ENCODE measurements around the gene ERCC6L2.

ERCC6L2 gene

DNA sequence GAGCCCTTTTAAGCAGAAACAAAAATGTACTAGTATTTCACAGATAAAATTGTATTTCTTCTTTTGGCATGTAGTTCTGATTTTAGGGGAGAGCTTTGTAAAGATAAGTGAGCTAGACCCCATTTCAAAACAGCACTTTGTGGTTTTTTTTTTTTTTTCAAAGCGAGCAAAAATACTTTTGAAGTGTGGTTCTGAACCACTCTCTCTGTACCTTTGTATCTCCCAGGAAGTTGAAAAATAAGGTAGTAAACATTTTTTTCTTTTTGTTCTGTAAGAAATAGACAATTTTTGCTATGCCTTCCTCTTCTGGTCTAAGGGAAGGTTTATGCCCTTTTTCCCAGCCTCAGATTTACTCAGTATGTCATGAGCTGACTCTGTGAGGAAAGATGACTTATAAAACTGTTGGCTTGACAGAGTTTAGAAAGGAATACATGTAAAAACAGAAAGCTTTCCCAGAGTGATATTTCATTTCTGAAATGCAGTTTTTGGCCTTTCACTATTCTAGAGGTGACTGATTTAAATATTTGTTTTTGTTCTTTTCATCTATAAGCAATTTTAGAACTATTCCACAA lies 12.5 kb downstream of the ERCC6L2 start:
- H3K4me1 Mint-ChIP-seq (ENCODE audit: low read depth), result peaks cover 76% of the 10 kb centered on the region
- no peak for DNase-seq
- peaks cover 4% of the 10 kb centered on the region for H3K9me3 Mint-ChIP-seq
- no peaks in the 10 kb centered on the region for H3K27me3 Mint-ChIP-seq
- H3K36me3 Mint-ChIP-seq (ENCODE audit: low read depth), result peaks cover 64% of the 10 kb centered on the region
- H3K4me3 Mint-ChIP-seq, result peak overlapping the region; percentile 42
- peak overlapping the region; percentile 78 for H3K27ac Mint-ChIP-seq

DNA sequence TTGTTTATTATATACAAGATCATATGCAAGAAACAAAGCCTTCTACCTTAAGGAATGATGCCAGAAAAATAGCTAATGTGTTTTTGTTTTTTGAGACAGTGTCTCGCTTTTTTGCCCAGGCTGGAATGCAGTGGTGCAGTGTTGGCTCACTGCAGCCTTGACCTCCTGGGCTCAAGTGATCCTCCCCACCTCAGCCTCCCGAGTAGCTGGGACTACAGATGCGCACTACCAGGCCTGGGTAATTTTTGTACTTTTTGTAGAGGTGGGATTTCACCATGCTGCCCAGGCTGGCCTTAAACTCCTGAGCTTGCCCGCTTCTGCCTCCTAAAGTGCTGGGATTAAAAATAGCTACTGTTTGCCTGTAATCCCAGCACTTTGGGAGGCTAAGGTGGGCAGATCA lies 15.1 kb downstream of the ERCC6L2 start:
- Mint-ChIP-seq H3K4me1 (ENCODE audit: low read depth) (peaks cover 67% of the 10 kb centered on the region), H3K9me3 (peaks cover 12% of the 10 kb centered on the region), H3K4me3 (no peak overlapping the region), H3K27ac (peak overlapping the region; percentile 44), H3K27me3 (no peaks in the 10 kb centered on the region), H3K36me3 (ENCODE audit: low read depth) (peaks cover 54% of the 10 kb centered on the region)
- no peak for DNase-seq

DNA sequence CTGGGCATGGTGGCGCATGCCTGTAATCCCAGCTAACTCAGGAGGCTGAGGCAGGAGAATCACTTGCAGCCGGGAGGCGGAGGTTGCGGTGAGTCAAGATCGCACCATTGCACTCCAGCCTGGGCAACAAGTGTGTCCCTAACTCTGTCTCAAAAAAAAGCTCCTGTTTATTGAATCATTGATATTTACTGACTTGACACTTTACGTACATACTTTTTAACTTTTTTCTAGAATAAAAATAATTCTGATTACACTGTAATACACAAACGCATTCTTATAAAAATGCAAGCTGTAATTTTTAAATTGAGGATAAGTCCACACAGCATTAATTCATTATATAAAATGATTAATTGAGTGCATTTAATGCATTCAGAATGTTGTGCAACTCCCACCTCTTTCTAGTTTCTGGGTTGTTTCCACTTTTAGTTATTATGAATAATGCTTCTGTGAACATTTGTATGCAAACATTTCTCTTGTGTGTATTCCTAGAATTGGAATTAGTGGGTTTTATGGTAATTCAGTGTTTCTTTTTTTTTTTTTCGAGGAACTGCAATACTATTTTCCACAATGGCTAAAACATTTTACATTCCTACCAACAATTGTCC lies 15.7 kb downstream of the ERCC6L2 start:
- Mint-ChIP-seq H3K27me3 (no peaks in the 10 kb centered on the region), H3K4me3 (no peak overlapping the region), H3K27ac (peak overlapping the region; percentile 11), H3K4me1 (ENCODE audit: low read depth) (peaks cover 65% of the 10 kb centered on the region), H3K36me3 (ENCODE audit: low read depth) (peaks cover 53% of the 10 kb centered on the region), H3K9me3 (peaks cover 14% of the 10 kb centered on the region)
- no peak for DNase-seq

DNA sequence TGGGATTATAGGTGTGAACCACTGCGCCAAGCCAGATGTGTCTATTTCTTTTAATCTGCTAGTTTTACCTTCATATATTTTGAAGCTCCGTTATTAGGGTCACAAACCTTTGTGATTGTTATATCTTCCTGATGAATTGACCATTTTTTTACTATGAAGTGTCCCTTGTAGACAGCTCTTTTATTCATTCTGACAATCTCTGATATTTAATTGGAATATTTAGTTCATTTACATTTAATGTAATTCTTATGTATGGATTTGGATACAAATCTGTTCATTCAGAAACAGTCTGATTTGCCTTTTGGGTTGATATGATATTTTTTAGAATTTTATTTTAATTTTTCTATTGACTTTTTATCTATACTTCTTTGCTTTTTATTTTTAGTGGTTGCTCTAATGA lies 17.2 kb downstream of the ERCC6L2 start:
- peaks cover 50% of the 10 kb centered on the region for H3K36me3 Mint-ChIP-seq (ENCODE audit: low read depth)
- no peak overlapping the region for H3K4me3 Mint-ChIP-seq
- DNase-seq, result no peak
- peaks cover 14% of the 10 kb centered on the region for H3K9me3 Mint-ChIP-seq
- H3K27me3 Mint-ChIP-seq, result no peaks in the 10 kb centered on the region
- H3K4me1 Mint-ChIP-seq (ENCODE audit: low read depth), result peaks cover 64% of the 10 kb centered on the region
- no peak overlapping the region for H3K27ac Mint-ChIP-seq

DNA sequence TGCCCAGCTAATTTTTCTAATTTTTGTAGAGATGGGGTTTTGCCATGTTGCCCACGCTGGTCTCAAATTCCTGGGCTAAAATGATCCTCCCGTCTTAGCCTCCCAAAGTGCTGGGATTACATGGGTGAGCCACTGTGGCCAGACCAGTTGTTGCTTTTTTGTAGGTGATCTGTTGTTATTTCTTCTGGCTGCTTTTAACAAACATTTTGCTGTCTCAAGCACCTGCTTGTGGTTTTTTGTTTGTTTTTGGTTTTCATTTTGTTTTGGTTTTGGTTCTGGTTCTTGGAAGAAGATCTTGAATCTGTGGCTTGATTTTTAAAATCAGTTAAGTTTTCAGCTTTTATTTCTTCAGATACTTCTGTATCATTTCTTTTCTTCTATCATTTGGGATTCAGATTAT lies 21.1 kb downstream of the ERCC6L2 start:
- Mint-ChIP-seq H3K4me3 (no peak overlapping the region), H3K9me3 (peaks cover 14% of the 10 kb centered on the region), H3K27me3 (no peaks in the 10 kb centered on the region), H3K4me1 (ENCODE audit: low read depth) (peaks cover 44% of the 10 kb centered on the region), H3K36me3 (ENCODE audit: low read depth) (peaks cover 59% of the 10 kb centered on the region), H3K27ac (peak overlapping the region; percentile 37)
- DNase-seq, result no peak

DNA sequence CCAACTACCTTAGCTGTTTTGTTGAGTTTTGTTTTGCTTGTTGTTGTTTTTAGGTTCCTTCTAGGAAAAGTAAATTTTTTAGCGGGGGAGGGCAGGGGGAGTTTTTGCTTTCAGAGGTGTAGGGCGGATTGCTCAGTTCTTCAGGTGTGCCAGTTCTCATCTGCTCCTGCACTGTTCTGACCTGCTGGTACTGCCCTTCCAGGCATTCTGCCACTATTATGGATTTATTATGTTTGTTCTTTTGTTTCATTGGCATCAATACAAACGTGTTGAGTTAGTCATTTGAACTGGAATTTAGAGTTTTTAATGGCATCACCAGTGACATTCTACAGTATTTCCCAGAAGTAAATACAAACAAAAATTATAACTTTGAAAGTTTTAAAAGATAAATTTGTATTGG lies 26.0 kb downstream of the ERCC6L2 start:
- Mint-ChIP-seq H3K27me3 (no peaks in the 10 kb centered on the region), H3K36me3 (ENCODE audit: low read depth) (peaks cover 44% of the 10 kb centered on the region), H3K9me3 (no peaks in the 10 kb centered on the region), H3K4me3 (no peak overlapping the region), H3K4me1 (ENCODE audit: low read depth) (peaks cover 30% of the 10 kb centered on the region), H3K27ac (no peak overlapping the region)
- no peak for DNase-seq

DNA sequence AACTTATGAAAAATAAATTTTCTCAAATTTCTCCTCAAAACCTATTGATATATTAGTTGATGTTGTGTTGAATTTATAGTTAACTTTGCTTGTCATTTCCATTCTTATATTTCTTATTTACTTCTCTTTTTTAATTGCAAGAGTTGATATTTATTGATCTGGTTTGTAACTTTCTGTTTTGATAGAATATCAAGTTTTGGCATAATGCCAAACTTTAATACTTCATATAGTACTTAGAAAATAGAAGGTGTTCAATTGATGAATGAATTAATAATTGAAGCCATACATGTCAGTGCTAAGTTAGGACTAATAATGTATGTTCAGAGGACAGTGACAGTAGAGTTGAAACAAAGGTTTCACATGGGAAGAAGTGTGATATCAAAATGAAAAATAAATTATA lies 27.9 kb downstream of the ERCC6L2 start:
- no peak overlapping the region for H3K4me3 Mint-ChIP-seq
- H3K27me3 Mint-ChIP-seq, result no peaks in the 10 kb centered on the region
- H3K27ac Mint-ChIP-seq, result no peak overlapping the region
- peaks cover 27% of the 10 kb centered on the region for H3K4me1 Mint-ChIP-seq (ENCODE audit: low read depth)
- H3K36me3 Mint-ChIP-seq (ENCODE audit: low read depth), result peaks cover 46% of the 10 kb centered on the region
- no peak for DNase-seq
- no peaks in the 10 kb centered on the region for H3K9me3 Mint-ChIP-seq

DNA sequence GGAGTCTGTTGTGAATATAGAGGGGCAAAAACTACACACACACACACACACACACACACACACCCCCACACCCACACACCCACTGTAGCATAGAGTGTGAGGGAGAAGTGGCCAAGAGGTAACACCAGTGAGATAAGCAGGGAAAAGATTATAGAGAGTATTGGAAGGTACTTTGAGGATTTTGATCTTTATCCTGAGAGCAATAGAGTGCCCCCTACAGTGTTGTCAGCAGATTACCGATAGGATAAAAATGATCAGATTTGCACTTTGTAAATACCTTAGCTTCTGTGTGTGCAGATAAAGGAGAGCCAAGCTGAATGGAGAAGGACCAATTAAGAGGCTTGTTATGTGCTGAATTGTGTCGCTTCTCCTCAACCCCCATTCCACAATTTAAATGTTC lies 32.3 kb downstream of the ERCC6L2 start:
- Mint-ChIP-seq H3K9me3 (no peaks in the 10 kb centered on the region), H3K27ac (no peak overlapping the region), H3K27me3 (no peaks in the 10 kb centered on the region), H3K4me3 (no peak overlapping the region), H3K36me3 (ENCODE audit: low read depth) (peaks cover 55% of the 10 kb centered on the region), H3K4me1 (ENCODE audit: low read depth) (peaks cover 37% of the 10 kb centered on the region)
- no peak for DNase-seq

DNA sequence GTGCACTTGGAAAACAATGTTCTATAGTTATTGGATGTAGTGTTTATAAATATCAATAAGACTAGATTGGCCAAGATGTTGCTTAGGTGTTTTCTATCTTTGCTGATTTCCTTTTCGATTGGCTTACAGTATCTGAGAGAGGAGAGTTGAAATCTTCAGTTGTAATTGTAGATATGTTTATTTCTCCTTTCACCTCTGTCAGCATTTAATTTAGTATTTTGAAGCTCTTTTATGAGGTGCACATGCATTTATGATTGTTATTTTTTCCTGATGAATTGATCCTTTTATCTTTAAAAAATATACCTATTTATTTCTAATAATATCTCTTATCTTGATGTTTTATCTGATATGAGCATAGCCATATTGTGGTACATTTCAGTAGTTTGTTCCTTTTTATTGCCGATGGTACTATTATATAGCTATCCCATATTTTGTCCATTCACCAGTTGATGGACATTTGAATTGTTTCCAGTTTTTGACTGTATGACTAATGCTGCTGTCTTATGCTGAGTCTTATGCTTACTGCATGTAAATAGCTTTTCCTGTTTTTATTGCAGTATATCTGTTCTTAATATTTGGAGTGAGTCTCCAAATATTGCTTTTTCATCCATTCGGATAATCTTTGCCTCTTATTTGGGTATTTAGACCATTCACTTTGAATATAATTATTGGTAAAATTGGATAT lies 34.7 kb downstream of the ERCC6L2 start:
- H3K27ac Mint-ChIP-seq, result no peak overlapping the region
- no peaks in the 10 kb centered on the region for H3K9me3 Mint-ChIP-seq
- no peaks in the 10 kb centered on the region for H3K27me3 Mint-ChIP-seq
- peaks cover 39% of the 10 kb centered on the region for H3K4me1 Mint-ChIP-seq (ENCODE audit: low read depth)
- H3K4me3 Mint-ChIP-seq, result no peak overlapping the region
- no peak for DNase-seq
- peaks cover 60% of the 10 kb centered on the region for H3K36me3 Mint-ChIP-seq (ENCODE audit: low read depth)

DNA sequence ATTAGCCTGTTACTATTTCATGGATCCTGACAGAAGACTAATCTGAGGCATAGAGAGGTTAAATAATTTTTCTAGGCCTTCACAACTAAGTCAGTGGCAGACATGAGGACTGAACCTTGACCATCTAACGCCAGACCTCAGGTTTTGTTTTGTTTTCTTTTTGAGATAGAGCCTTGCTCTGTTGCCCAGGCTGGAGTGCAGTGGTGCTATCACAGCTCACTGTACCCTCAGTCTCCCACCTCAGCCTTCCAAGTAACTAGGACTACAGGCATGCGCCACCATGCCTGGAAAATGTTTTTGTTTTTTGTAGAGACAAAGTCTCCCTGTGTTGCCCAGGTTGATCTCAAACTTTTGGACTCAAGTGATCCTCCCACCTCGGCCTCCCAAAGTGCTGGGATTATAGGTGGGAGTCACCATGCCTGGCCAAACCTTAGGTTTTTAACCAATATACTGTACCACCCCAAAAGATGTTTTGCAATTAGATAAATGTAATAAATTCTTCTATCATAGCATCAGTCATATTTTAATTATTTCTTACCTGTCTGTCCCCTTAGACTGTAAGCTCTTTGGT lies 35.4 kb downstream of the ERCC6L2 start:
- DNase-seq, result no peak
- Mint-ChIP-seq H3K4me3 (no peak overlapping the region), H3K27ac (no peak overlapping the region), H3K4me1 (ENCODE audit: low read depth) (peaks cover 34% of the 10 kb centered on the region), H3K9me3 (no peaks in the 10 kb centered on the region), H3K36me3 (ENCODE audit: low read depth) (peaks cover 63% of the 10 kb centered on the region), H3K27me3 (no peaks in the 10 kb centered on the region)

DNA sequence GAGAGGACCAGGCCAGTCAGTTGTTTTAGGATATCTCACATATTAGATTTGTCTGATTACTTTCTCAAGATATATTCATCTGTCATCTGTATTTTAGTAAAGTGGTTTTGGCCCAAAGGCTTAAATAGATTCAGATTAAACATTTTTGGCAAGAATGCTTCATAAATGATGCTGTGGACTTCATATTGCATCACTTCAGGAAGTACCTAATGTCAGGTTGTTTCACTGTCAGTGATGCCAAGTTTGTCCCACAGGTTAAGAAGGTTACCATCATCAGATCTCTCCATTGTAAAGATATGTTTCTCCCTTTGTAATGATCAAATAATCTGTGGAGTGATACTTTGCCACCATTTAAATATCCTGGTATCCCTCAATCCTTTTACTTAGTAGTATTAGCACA lies 37.3 kb downstream of the ERCC6L2 start:
- no peaks in the 10 kb centered on the region for H3K27me3 Mint-ChIP-seq
- H3K27ac Mint-ChIP-seq, result no peak overlapping the region
- no peaks in the 10 kb centered on the region for H3K9me3 Mint-ChIP-seq
- peaks cover 75% of the 10 kb centered on the region for H3K36me3 Mint-ChIP-seq (ENCODE audit: low read depth)
- H3K4me1 Mint-ChIP-seq (ENCODE audit: low read depth), result peaks cover 30% of the 10 kb centered on the region
- no peak overlapping the region for H3K4me3 Mint-ChIP-seq
- DNase-seq, result no peak

DNA sequence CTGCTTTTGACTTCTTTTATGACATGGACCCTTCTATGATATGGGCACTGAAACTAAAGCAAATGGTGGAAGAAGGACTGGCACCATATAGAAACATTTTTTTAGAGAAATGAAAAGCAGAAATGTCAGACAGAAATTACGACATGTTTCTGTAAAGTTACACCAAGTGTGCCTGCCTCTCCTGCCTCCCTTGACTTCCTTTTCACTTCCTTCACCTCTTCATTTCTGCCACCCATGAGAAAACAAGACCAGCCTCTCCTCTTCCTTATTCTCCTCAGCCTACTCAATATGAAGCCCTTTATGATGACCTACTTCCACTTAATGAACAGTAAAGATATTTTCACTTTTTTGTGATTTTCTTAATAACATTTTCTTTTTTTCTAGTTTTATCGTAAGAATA lies 44.5 kb downstream of the ERCC6L2 start:
- Mint-ChIP-seq H3K27me3 (no peaks in the 10 kb centered on the region), H3K27ac (no peak overlapping the region), H3K4me3 (no peak overlapping the region), H3K36me3 (ENCODE audit: low read depth) (peaks cover 72% of the 10 kb centered on the region), H3K4me1 (ENCODE audit: low read depth) (peaks cover 2% of the 10 kb centered on the region), H3K9me3 (no peaks in the 10 kb centered on the region)
- no peak for DNase-seq

DNA sequence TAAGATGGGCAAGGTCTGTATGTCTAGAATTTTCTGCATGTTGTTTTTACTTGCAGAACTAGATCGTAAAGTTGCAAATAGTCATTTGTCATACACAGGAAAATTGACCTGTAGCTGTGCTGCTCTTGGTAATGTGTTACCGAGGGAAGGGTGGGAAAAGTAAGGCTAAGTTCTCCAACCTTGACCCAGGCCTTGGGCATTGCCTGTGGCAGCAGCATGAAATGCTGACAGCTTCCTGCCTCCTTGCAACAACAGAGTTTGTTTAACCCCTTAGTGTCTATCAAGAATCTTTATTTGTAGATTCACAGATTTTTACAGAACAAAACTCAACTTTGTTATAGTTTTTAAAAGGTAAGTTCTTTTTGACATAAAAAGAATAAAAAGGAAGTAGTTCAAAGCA lies 48.3 kb downstream of the ERCC6L2 start:
- no peaks in the 10 kb centered on the region for H3K9me3 Mint-ChIP-seq
- H3K4me1 Mint-ChIP-seq (ENCODE audit: low read depth), result peaks cover 5% of the 10 kb centered on the region
- H3K27ac Mint-ChIP-seq, result no peak overlapping the region
- H3K27me3 Mint-ChIP-seq, result no peaks in the 10 kb centered on the region
- no peak for DNase-seq
- peaks cover 62% of the 10 kb centered on the region for H3K36me3 Mint-ChIP-seq (ENCODE audit: low read depth)
- H3K4me3 Mint-ChIP-seq, result no peak overlapping the region

DNA sequence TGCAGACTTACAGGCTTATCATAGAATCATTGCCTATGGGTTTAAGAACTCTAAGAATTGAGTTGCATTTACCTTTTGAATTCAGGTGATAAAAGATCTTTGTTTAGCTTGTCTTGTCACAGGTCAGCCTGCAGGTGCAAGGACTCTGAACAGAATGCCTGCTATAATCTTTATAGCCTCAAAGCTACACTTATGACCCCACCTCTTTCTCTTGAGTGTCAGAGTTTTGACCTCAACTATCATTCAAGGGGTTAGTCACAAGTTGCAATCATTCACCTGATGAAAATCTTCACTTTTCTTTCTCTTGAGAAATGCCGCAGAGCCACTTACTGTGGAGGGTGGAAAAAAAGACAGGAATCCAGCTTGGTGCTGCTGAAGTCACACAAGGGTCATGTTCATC lies 49.5 kb downstream of the ERCC6L2 start:
- Mint-ChIP-seq H3K4me3 (no peak overlapping the region), H3K9me3 (no peaks in the 10 kb centered on the region), H3K27me3 (no peaks in the 10 kb centered on the region), H3K4me1 (ENCODE audit: low read depth) (peaks cover 5% of the 10 kb centered on the region), H3K36me3 (ENCODE audit: low read depth) (peaks cover 61% of the 10 kb centered on the region), H3K27ac (no peak overlapping the region)
- no peak for DNase-seq

All from activated T-cell treated with anti-CD3 and anti-CD28 coated beads, Interleukin-2, amount 50 U/mL, for 24 hours (primary cell).